Mucosa of stomach (tissue), 1 donor: ENCODE data around the gene CFL1.
A peak's percentile ranks its signal among the peaks of the same experiment; 100 is the strongest.

Experiments
- H3K27me3 ChIP-seq: one replicate; pipeline ENCODE4 v1.7.0; 2013; ENCODE audit warnings: mild to moderate bottlenecking, low read length; ENCODE audit not compliant: control insufficient read depth, insufficient read depth
- H3K36me3 ChIP-seq: one replicate; pipeline ENCODE4 v1.7.0; 2013; ENCODE audit warnings: low read length; ENCODE audit not compliant: control insufficient read depth, insufficient read depth
- H3K4me1 ChIP-seq: one replicate; pipeline ENCODE4 v1.7.0; 2013; ENCODE audit warnings: mild to moderate bottlenecking, low read length; ENCODE audit not compliant: control insufficient read depth, insufficient read depth
- H3K4me3 ChIP-seq: one replicate; pipeline ENCODE4 v1.7.0; 2013; ENCODE audit warnings: low read length
- H3K9ac ChIP-seq: one replicate; pipeline ENCODE4 v1.7.0; 2013; ENCODE audit warnings: mild to moderate bottlenecking, low read length, moderate library complexity
- H3K9me3 ChIP-seq: one replicate; pipeline ENCODE4 v1.7.0; 2013; ENCODE audit warnings: mild to moderate bottlenecking, low read length, moderate library complexity; ENCODE audit not compliant: control insufficient read depth
- donor health status: Pancreatic carcinoma.

Gene CFL1

GRCh38 chr11:65857853-65858680 is at the start of gene CFL1:
Gene CFL1, minus strand, starts transcription at chr11:65858180. Its CDS starts 81 bp downstream, at chr11:65858099.
- H3K27me3 ChIP-seq, result no peaks in the 10 kb centered on the region
- peaks cover 53% of the 10 kb centered on the region for H3K4me1 ChIP-seq
- peaks cover 30% of the 10 kb centered on the region for H3K36me3 ChIP-seq
- H3K9me3 ChIP-seq, result no peaks in the 10 kb centered on the region
- peak within 1 kb of the TSS; percentile 86 for H3K9ac ChIP-seq
- peak within 1 kb of the TSS; percentile 74 for H3K4me3 ChIP-seq

GRCh38 chr11:65906602-65907001 is 48.6 kb upstream of the CFL1 start:
- H3K36me3 ChIP-seq, result no peaks in the 10 kb centered on the region
- no peak overlapping the region for H3K4me3 ChIP-seq
- H3K4me1 ChIP-seq, result peaks cover 4% of the 10 kb centered on the region
- no peak overlapping the region for H3K9ac ChIP-seq
- no peaks in the 10 kb centered on the region for H3K9me3 ChIP-seq
- peaks cover 3% of the 10 kb centered on the region for H3K27me3 ChIP-seq

- no peak overlapping the region for H3K4me3 ChIP-seq
- peaks cover 18% of the 10 kb centered on the region for H3K4me1 ChIP-seq
- no peaks in the 10 kb centered on the region for H3K36me3 ChIP-seq
- H3K9ac ChIP-seq, result no peak overlapping the region
- peaks cover 7% of the 10 kb centered on the region for H3K27me3 ChIP-seq
- no peaks in the 10 kb centered on the region for H3K9me3 ChIP-seq
Observed at GRCh38 chr11:65903715-65904114, 45.7 kb upstream of the CFL1 start.

- Histone ChIP-seq H3K27me3 (peaks cover 6% of the 10 kb centered on the region), H3K9ac (no peak overlapping the region), H3K4me1 (peaks cover 21% of the 10 kb centered on the region), H3K36me3 (no peaks in the 10 kb centered on the region), H3K9me3 (no peaks in the 10 kb centered on the region), H3K4me3 (no peak overlapping the region)
Observed at GRCh38 chr11:65903068-65903481, 45.1 kb upstream of the CFL1 start.

- no peak overlapping the region for H3K4me3 ChIP-seq
Observed at GRCh38 chr11:65900899-65901180, 42.9 kb upstream of the CFL1 start.

GRCh38 chr11:65900125-65900898 is 42.3 kb upstream of the CFL1 start, which contains the start of gene FOSL1:
Gene FOSL1, minus strand, starts transcription at chr11:65900388. Its CDS starts 49 bp downstream, at chr11:65900339.
- peaks cover 6% of the 10 kb centered on the region for H3K27me3 ChIP-seq
- no peaks in the 10 kb centered on the region for H3K36me3 ChIP-seq
- no peaks in the 10 kb centered on the region for H3K9me3 ChIP-seq
- H3K4me1 ChIP-seq, result peaks cover 21% of the 10 kb centered on the region
- peak within 1 kb of the TSS; percentile 31 for H3K4me3 ChIP-seq
- peak within 1 kb of the TSS; percentile 62 for H3K9ac ChIP-seq

More at GRCh38 chr11:65900899-65901180, 42.9 kb upstream of the CFL1 start:
- no peaks in the 10 kb centered on the region for H3K9me3 ChIP-seq
- H3K9ac ChIP-seq, result no peak overlapping the region
- H3K4me1 ChIP-seq, result peaks cover 21% of the 10 kb centered on the region
- peaks cover 6% of the 10 kb centered on the region for H3K27me3 ChIP-seq
- H3K36me3 ChIP-seq, result no peaks in the 10 kb centered on the region

GRCh38 chr11:65899356-65900124 is 41.6 kb upstream of the CFL1 start:
- Histone ChIP-seq H3K9ac (peak overlapping the region; percentile 62), H3K36me3 (no peaks in the 10 kb centered on the region), H3K4me3 (peak overlapping the region; percentile 31), H3K9me3 (no peaks in the 10 kb centered on the region), H3K27me3 (peaks cover 6% of the 10 kb centered on the region), H3K4me1 (peaks cover 21% of the 10 kb centered on the region)

- peaks cover 6% of the 10 kb centered on the region for H3K27me3 ChIP-seq
- H3K36me3 ChIP-seq, result no peaks in the 10 kb centered on the region
- peak overlapping the region; percentile 62 for H3K9ac ChIP-seq
- H3K4me1 ChIP-seq, result peaks cover 21% of the 10 kb centered on the region
- H3K9me3 ChIP-seq, result no peaks in the 10 kb centered on the region
- peak overlapping the region; percentile 31 for H3K4me3 ChIP-seq
Observed at GRCh38 chr11:65898656-65899355, 40.8 kb upstream of the CFL1 start.

GRCh38 chr11:65897020-65897471 is 39.1 kb upstream of the CFL1 start:
- Histone ChIP-seq H3K9ac (no peak overlapping the region), H3K9me3 (no peaks in the 10 kb centered on the region), H3K27me3 (peaks cover 6% of the 10 kb centered on the region), H3K4me1 (peaks cover 32% of the 10 kb centered on the region), H3K4me3 (no peak overlapping the region), H3K36me3 (no peaks in the 10 kb centered on the region)

GRCh38 chr11:65896034-65896999 is 38.3 kb upstream of the CFL1 start:
- Histone ChIP-seq H3K4me3 (no peak overlapping the region), H3K9ac (no peak overlapping the region), H3K36me3 (no peaks in the 10 kb centered on the region), H3K27me3 (peaks cover 6% of the 10 kb centered on the region), H3K4me1 (peaks cover 39% of the 10 kb centered on the region), H3K9me3 (no peaks in the 10 kb centered on the region)
